Fibroblast of skin of scalp (primary cell): ENCODE results near the gene BRI3BP. TPM values are rescaled to one million over a fixed set of nuclear protein-coding genes. Genes with fewer than 3 reads are reported as not detected.

Experiments used
- DNase-seq: peaks from one replicate; pipeline ENCODE4 v3.0.0-alpha.2; 2013
- polyA plus RNA-seq, 2 experiments: library from polyadenylated mRNA; unstranded; fragments of 120-200 nt; gene quantifications; one replicate each; pipeline ENCODE4 v1.2.1, GENCODE V29; 2013; ENCODE audit not compliant: insufficient read length in 2 of 2

The BRI3BP gene
- 4.1 TPM for polyA plus RNA-seq (2013, experiment 1 of 2; ENCODE audit: insufficient read length)
- 4.1 TPM for polyA plus RNA-seq (2013, experiment 2 of 2; ENCODE audit: insufficient read length)

GRCh38 chr12:124993626-124994436 is at the start of gene BRI3BP:
TSS of gene BRI3BP (plus strand) at chr12:124993645. CDS start at chr12:124993791, 146 bp downstream.
- peak; percentile 45 for DNase-seq

- DNase-seq, result no peak
These were observed 47.0 kb upstream of the BRI3BP start for GRCh38 chr12:124946447-124946793.

- DNase-seq, result no peak
These were observed 46.4 kb upstream of the BRI3BP start for GRCh38 chr12:124947013-124947412.

- no peak for DNase-seq
These were observed 45.7 kb upstream of the BRI3BP start for GRCh38 chr12:124947561-124948398.

GRCh38 chr12:124949066-124949465 is 44.4 kb upstream of the BRI3BP start:
- no peak for DNase-seq

GRCh38 chr12:124949779-124950728 is 43.4 kb upstream of the BRI3BP start:
- no peak for DNase-seq

- DNase-seq, result no peak
These were observed 41.1 kb upstream of the BRI3BP start for GRCh38 chr12:124952295-124952694.

- no peak for DNase-seq
These were observed 40.6 kb upstream of the BRI3BP start for GRCh38 chr12:124952801-124953200.

- DNase-seq, result no peak
These were observed 39.6 kb upstream of the BRI3BP start for GRCh38 chr12:124953689-124954405.

- no peak for DNase-seq
These were observed 38.7 kb upstream of the BRI3BP start for GRCh38 chr12:124954771-124955170.

GRCh38 chr12:124956571-124956970 is 36.9 kb upstream of the BRI3BP start:
- DNase-seq, result no peak

GRCh38 chr12:124961055-124961454 is 32.4 kb upstream of the BRI3BP start:
- no peak for DNase-seq

- DNase-seq, result no peak
These were observed 30.2 kb upstream of the BRI3BP start for GRCh38 chr12:124963211-124963610.

- DNase-seq, result no peak
These were observed 29.2 kb upstream of the BRI3BP start for GRCh38 chr12:124964251-124964650.

GRCh38 chr12:124964836-124965462 is 28.5 kb upstream of the BRI3BP start:
- no peak for DNase-seq

GRCh38 chr12:124967016-124967739 is 26.3 kb upstream of the BRI3BP start:
- DNase-seq, result no peak

GRCh38 chr12:124968656-124969055 is 24.8 kb upstream of the BRI3BP start:
- DNase-seq, result no peak

- no peak for DNase-seq
These were observed 22.6 kb upstream of the BRI3BP start for GRCh38 chr12:124970647-124971402.

GRCh38 chr12:124971603-124972002 is 21.8 kb upstream of the BRI3BP start:
- no peak for DNase-seq

GRCh38 chr12:124972211-124972610 is 21.2 kb upstream of the BRI3BP start:
- DNase-seq, result no peak
